Suprapubic skin (tissue), 4 donors: ENCODE measurements around the gene HBS1L. TPM values are rescaled to one million over a fixed set of nuclear protein-coding genes. Genes with fewer than 3 reads are reported as not detected.

Experiments
- DNase-seq, 2 donors: peaks; one replicate each; pipeline ENCODE4 v3.0.0-alpha.2; 2019; ENCODE audit warnings: low spot score in 2 of 2
- H3K27ac ChIP-seq: fragments of 200-600 bp; sonication (generic); one replicate; pipeline ENCODE4 v1.5.1; 2019
- H3K27me3 ChIP-seq: fragments of 200-600 bp; sonication (generic); one replicate; pipeline ENCODE4 v1.5.1; 2019
- H3K36me3 ChIP-seq: fragments of 200-600 bp; sonication (generic); one replicate; pipeline ENCODE4 v1.5.1; 2019
- H3K4me1 ChIP-seq: fragments of 200-600 bp; sonication (generic); one replicate; pipeline ENCODE4 v1.5.1; 2019
- H3K4me3 ChIP-seq: fragments of 200-600 bp; sonication (generic); one replicate; pipeline ENCODE4 v1.5.1; 2019; ENCODE audit warnings: mild to moderate bottlenecking
- H3K9me3 ChIP-seq: fragments of 200-600 bp; sonication (generic); one replicate; pipeline ENCODE4 v1.5.1; 2019
- EP300 ChIP-seq: sonication (generic); formaldehyde crosslinking; IDR thresholded peaks from one replicate; pipeline ENCODE4 v1.6.1; 2017; ENCODE audit warnings: antibody characterized with exemption
- POLR2A ChIP-seq, 2 donors: fragments of 450-650 bp; IDR thresholded peaks; one replicate each; pipeline ENCODE4 v1.6.1; 2017; ENCODE audit warnings: antibody characterized with exemption in 2 of 2, mild to moderate bottlenecking in 2 of 2, moderate library complexity in 2 of 2
- POLR2AphosphoS5 ChIP-seq, 3 donors: sonication (generic); formaldehyde crosslinking; IDR thresholded peaks; one replicate each; pipeline ENCODE4 v1.6.1; 2017; ENCODE audit warnings: antibody characterized with exemption in 3 of 3
- WGBS: methylation state at CpG from one replicate; pipeline ENCODE4 v1.1.5; 2018; 5-methylcytosine and 5-hydroxymethylcytosine counted together
- total RNA-seq, 4 donors: library from RNA; depleted of rRNA; stranded (reverse); fragments of >200 nt; gene quantifications; one replicate each; pipeline ENCODE4 v1.1.0, GENCODE V29; 2016
- TF ChIP-seq, protein P1 (sequence below), 2 donors: fragments of 200-600 bp in 1 of 2; fragments of 450-650 bp in 1 of 2; sonication (generic) in 1 of 2; IDR thresholded peaks; one replicate each; pipeline ENCODE4 v1.5.1; 2016 to 2019; ENCODE audit warnings: antibody characterized with exemption in 2 of 2, mild to moderate bottlenecking in 1 of 2, moderate library complexity in 1 of 2

The HBS1L gene
- total RNA-seq, 4 donors from 2014 or later = 33.9 to 43.0 (median 36.1) TPM

DNA sequence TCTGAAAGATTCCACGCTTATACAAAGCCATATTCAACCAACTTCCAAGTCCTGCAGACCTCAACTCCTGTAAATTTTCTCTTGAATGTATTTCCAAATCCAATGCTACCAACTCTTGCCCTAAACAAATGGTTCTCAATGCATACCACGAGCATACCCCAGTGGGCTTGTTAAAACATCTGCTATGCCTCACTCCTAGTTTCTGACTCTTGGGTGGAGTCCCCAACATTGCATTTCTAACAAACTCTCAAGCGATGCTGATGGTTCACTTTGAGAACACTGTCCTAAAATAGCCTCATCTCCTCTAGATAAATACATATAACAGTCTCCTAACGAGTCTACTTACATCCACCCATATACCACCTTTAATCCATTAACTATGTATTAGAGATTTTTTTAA lies 7.3 kb downstream of the HBS1L start:
- peaks cover 2% of the 10 kb centered on the region for H3K4me1 ChIP-seq
- no peaks in the 10 kb centered on the region for H3K9me3 ChIP-seq
- H3K36me3 ChIP-seq = peaks cover 16% of the 10 kb centered on the region
- H3K27ac ChIP-seq = no peak overlapping the region
- WGBS = 86% methylated on average over 4 of the region's 4 CpGs
- no peak for TF ChIP-seq POLR2AphosphoS5 (IDR thresholded peaks at IDR 0.05)
- TF ChIP-seq EP300 = no peak
- no peaks in the 10 kb centered on the region for H3K27me3 ChIP-seq
- DNase-seq = no peak
- H3K4me3 ChIP-seq = no peak overlapping the region

DNA sequence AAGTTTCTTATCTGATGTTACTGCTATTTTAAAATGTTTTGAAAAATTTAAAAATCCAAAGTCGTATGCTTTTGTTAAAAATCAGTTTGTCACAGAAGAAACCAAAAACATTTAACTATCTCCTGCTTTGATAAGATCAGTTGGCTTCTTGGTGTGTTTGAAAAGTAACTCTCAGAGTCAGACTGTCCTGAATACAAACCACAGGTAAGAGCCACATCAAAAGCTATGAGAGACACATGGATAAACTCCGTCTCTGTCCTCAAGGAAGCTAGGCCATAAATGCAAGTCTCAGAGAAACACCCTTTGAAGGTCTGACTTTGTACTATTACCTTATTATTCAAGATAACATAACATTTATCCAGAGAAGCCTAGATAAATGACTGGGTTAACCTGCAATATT lies 7.7 kb downstream of the HBS1L start:
- 58% methylated on average over 2 of the region's 2 CpGs for WGBS
- TF ChIP-seq POLR2A (IDR thresholded peaks at IDR 0.05) (no peak), EP300 (no peak), POLR2AphosphoS5 (IDR thresholded peaks at IDR 0.05) (no peak)
- TF ChIP-seq, protein P1, sequence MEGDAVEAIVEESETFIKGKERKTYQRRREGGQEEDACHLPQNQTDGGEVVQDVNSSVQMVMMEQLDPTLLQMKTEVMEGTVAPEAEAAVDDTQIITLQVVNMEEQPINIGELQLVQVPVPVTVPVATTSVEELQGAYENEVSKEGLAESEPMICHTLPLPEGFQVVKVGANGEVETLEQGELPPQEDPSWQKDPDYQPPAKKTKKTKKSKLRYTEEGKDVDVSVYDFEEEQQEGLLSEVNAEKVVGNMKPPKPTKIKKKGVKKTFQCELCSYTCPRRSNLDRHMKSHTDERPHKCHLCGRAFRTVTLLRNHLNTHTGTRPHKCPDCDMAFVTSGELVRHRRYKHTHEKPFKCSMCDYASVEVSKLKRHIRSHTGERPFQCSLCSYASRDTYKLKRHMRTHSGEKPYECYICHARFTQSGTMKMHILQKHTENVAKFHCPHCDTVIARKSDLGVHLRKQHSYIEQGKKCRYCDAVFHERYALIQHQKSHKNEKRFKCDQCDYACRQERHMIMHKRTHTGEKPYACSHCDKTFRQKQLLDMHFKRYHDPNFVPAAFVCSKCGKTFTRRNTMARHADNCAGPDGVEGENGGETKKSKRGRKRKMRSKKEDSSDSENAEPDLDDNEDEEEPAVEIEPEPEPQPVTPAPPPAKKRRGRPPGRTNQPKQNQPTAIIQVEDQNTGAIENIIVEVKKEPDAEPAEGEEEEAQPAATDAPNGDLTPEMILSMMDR (IDR thresholded peaks at IDR 0.05) = no peak
- H3K27ac ChIP-seq = no peak overlapping the region
- no peak for DNase-seq
- no peaks in the 10 kb centered on the region for H3K4me1 ChIP-seq
- no peaks in the 10 kb centered on the region for H3K27me3 ChIP-seq
- H3K9me3 ChIP-seq = no peaks in the 10 kb centered on the region
- H3K4me3 ChIP-seq = no peak overlapping the region
- peaks cover 16% of the 10 kb centered on the region for H3K36me3 ChIP-seq

DNA sequence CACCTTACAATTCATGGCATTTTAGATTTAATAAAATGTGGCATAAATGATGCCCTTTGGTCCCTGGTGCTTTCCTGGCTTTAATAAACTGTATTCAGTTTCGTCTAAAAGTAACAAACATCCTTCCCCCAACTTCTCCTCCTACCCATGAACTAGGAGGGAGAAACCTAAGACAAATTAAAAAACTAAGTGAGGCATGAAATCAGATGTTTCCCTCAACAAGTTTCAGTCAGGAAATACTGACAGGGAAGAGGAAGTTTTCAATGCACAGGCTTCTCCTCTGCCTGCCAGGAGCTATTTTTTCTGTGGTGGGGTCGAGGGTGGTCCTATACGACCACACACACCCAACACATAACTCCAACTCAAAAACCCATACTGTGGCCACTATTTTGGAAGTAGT lies 10.0 kb downstream of the HBS1L start:
- no peak overlapping the region for H3K4me3 ChIP-seq
- H3K4me1 ChIP-seq = no peaks in the 10 kb centered on the region
- no peak overlapping the region for H3K27ac ChIP-seq
- no peaks in the 10 kb centered on the region for H3K27me3 ChIP-seq
- peaks cover 19% of the 10 kb centered on the region for H3K36me3 ChIP-seq
- 71% methylated on average over 3 of the region's 3 CpGs for WGBS
- no peak for TF ChIP-seq POLR2A (IDR thresholded peaks at IDR 0.05)
- TF ChIP-seq EP300 = no peak
- TF ChIP-seq POLR2AphosphoS5 (IDR thresholded peaks at IDR 0.05) = no peak
- TF ChIP-seq, protein P1 (IDR thresholded peaks at IDR 0.05) = no peak
- DNase-seq = no peak
- H3K9me3 ChIP-seq = no peaks in the 10 kb centered on the region

DNA sequence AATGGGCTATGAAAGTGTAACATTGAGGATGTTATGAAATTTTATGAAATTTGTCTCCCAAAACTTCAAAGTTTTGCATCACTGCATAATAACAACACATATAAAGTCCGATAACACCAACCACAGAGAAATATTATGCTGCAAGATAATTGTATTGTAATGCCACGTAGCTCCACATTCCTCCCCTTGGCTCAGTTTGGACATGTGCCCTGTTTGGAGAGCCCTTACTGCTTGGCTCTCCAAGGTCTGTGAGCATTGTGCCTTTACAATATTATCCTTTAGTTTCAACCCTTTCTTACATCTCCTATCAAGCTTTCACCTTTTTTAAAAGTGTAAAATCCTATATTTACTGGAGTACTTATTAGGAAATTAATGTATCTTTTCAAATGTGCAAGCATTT lies 10.8 kb downstream of the HBS1L start:
- WGBS = 73% methylated on average over 2 of the region's 2 CpGs
- H3K9me3 ChIP-seq = no peaks in the 10 kb centered on the region
- H3K4me1 ChIP-seq = no peaks in the 10 kb centered on the region
- peaks cover 20% of the 10 kb centered on the region for H3K36me3 ChIP-seq
- H3K27me3 ChIP-seq = no peaks in the 10 kb centered on the region
- TF ChIP-seq EP300 = no peak
- no peak overlapping the region for H3K4me3 ChIP-seq
- H3K27ac ChIP-seq = no peak overlapping the region
- DNase-seq = no peak

DNA sequence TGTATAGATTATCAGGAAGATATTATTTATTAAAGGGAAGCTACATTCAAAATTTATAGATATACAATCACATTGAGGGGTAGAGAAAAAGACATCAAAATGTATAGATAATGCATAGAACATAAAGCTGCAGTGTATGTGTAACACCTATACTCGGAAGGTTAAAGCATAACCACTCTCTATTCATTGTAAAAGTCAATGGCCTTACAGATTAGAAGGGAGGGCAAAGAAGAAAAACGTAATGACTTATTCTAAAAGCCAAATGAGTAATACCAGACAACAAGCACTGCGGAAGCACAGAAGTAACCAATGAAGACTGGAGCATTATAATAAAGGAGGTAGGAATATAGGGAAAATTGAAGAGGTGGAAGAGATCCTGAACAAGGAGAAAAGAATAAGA lies 11.3 kb downstream of the HBS1L start:
- no peak for TF ChIP-seq POLR2A (IDR thresholded peaks at IDR 0.05)
- no peak for TF ChIP-seq EP300
- TF ChIP-seq POLR2AphosphoS5 (IDR thresholded peaks at IDR 0.05) = no peak
- TF ChIP-seq, protein P1 (IDR thresholded peaks at IDR 0.05) = no peak
- WGBS = 81% methylated on average over 3 of the region's 3 CpGs

DNA sequence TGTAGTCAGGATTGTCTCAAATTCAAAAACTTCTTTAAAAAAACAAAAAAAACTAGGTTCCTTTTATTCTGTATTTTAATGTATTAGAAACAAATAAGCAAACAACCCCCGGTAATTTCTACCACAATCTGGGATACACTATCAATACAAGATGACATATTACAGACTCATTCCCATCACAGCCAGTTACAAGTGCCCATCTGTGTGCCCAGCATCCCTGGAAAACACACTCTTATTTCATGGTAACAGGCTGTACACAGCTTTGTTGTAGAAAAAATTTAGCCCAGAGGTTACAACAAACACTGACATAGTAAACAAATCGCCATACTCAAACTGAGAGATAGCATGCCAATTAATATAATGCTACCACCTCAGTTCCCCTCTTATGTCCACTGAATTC lies 16.3 kb downstream of the HBS1L start:
- WGBS = 91% methylated on average over 2 of the region's 2 CpGs
- TF ChIP-seq POLR2A (IDR thresholded peaks at IDR 0.05) (no peak), POLR2AphosphoS5 (IDR thresholded peaks at IDR 0.05) (no peak), EP300 (no peak)
- TF ChIP-seq, protein P1 (IDR thresholded peaks at IDR 0.05) = no peak
- Histone ChIP-seq H3K27ac (no peak overlapping the region), H3K4me3 (no peak overlapping the region), H3K36me3 (peaks cover 38% of the 10 kb centered on the region), H3K4me1 (no peaks in the 10 kb centered on the region), H3K9me3 (no peaks in the 10 kb centered on the region), H3K27me3 (no peaks in the 10 kb centered on the region)
- DNase-seq = no peak

More for the DNA sequence above, 11.3 kb downstream of the HBS1L start:
- H3K27me3 ChIP-seq = no peaks in the 10 kb centered on the region
- H3K27ac ChIP-seq = no peak overlapping the region
- H3K4me3 ChIP-seq = no peak overlapping the region
- no peaks in the 10 kb centered on the region for H3K9me3 ChIP-seq
- H3K4me1 ChIP-seq = no peaks in the 10 kb centered on the region
- H3K36me3 ChIP-seq = peaks cover 22% of the 10 kb centered on the region
- DNase-seq = no peak
